Retina (tissue), 1 donor: Measurements from ENCODE around the gene CD63.

Source experiments
- DNase-seq: peaks from one replicate; pipeline ENCODE4 v3.0.0-alpha.2; 2016

CD63 gene

GRCh38 chr12:55738123-55739024 is 9.6 kb upstream of the CD63 start:
- DNase-seq: peak; percentile 94

GRCh38 chr12:55737581-55738122 is 8.8 kb upstream of the CD63 start:
- no peak for DNase-seq

GRCh38 chr12:55736780-55737580 is 8.2 kb upstream of the CD63 start:
- DNase-seq: peak; percentile 67

GRCh38 chr12:55736076-55736475 is 7.3 kb upstream of the CD63 start:
- no peak for DNase-seq

- DNase-seq: no peak
These were observed 5.8 kb upstream of the CD63 start for GRCh38 chr12:55734595-55734994.

GRCh38 chr12:55733858-55734257 is 5.0 kb upstream of the CD63 start:
- no peak for DNase-seq

- DNase-seq: no peak
These were observed 4.3 kb upstream of the CD63 start for GRCh38 chr12:55733021-55733555.

GRCh38 chr12:55732288-55732687 is 3.5 kb upstream of the CD63 start:
- no peak for DNase-seq

- DNase-seq: peak; percentile 89
These were observed 1.3 kb upstream of the CD63 start for GRCh38 chr12:55729819-55730818.

- peak; percentile 73 for DNase-seq
These were observed 447 bp downstream of the CD63 start for GRCh38 chr12:55728186-55728938.

GRCh38 chr12:55727643-55728185 is 1.1 kb downstream of the CD63 start:
- DNase-seq: no peak

GRCh38 chr12:55726971-55727370 is 1.8 kb downstream of the CD63 start:
- DNase-seq: no peak

- DNase-seq: no peak
These were observed 3.3 kb downstream of the CD63 start for GRCh38 chr12:55725556-55725955.

GRCh38 chr12:55724940-55725309 is 3.9 kb downstream of the CD63 start:
- no peak for DNase-seq

GRCh38 chr12:55724226-55724939 is 4.4 kb downstream of the CD63 start:
- DNase-seq: no peak

GRCh38 chr12:55723516-55724225 is 5.1 kb downstream of the CD63 start:
- DNase-seq: no peak

GRCh38 chr12:55722948-55723347 is 5.9 kb downstream of the CD63 start:
- no peak for DNase-seq

- DNase-seq: no peak
These were observed 7.1 kb downstream of the CD63 start for GRCh38 chr12:55721601-55722213.

- DNase-seq: no peak
These were observed 7.8 kb downstream of the CD63 start for GRCh38 chr12:55720894-55721444.
